ENCODE measurements around the gene BPIFA1.

BPIFA1 gene

GRCh38 chr20:33235696-33236095 lies at the start of gene BPIFA1:
Gene BPIFA1, plus strand, starts transcription at chr20:33235996. Its CDS starts 1,716 bp downstream, at chr20:33237712.
- Mint-ChIP-seq H3K27ac (no peak within 1 kb of the TSS), H3K9me3 (ENCODE audit: low read depth) (no peaks in the 10 kb centered on the region), H3K36me3 (no peaks in the 10 kb centered on the region), H3K27me3 (peaks cover 7% of the 10 kb centered on the region), H3K4me3 (no peak within 1 kb of the TSS), H3K4me1 (ENCODE audit: low read depth) (peaks cover 10% of the 10 kb centered on the region)

- Mint-ChIP-seq H3K27ac (no peak overlapping the region), H3K4me1 (ENCODE audit: low read depth) (no peaks in the 10 kb centered on the region)
Observed at GRCh38 chr20:33187491-33187890, 48.3 kb upstream of the BPIFA1 start.

GRCh38 chr20:33188421-33188820 lies 47.4 kb upstream of the BPIFA1 start:
- Mint-ChIP-seq H3K27me3 (peaks cover 5% of the 10 kb centered on the region), H3K4me3 (no peak overlapping the region), H3K9me3 (ENCODE audit: low read depth) (no peaks in the 10 kb centered on the region), H3K4me1 (ENCODE audit: low read depth) (no peaks in the 10 kb centered on the region), H3K27ac (no peak overlapping the region), H3K36me3 (no peaks in the 10 kb centered on the region)

More at GRCh38 chr20:33187491-33187890, 48.3 kb upstream of the BPIFA1 start:
- Mint-ChIP-seq H3K9me3 (ENCODE audit: low read depth) (no peaks in the 10 kb centered on the region), H3K36me3 (no peaks in the 10 kb centered on the region), H3K4me3 (no peak overlapping the region), H3K27me3 (peaks cover 9% of the 10 kb centered on the region)

DNA sequence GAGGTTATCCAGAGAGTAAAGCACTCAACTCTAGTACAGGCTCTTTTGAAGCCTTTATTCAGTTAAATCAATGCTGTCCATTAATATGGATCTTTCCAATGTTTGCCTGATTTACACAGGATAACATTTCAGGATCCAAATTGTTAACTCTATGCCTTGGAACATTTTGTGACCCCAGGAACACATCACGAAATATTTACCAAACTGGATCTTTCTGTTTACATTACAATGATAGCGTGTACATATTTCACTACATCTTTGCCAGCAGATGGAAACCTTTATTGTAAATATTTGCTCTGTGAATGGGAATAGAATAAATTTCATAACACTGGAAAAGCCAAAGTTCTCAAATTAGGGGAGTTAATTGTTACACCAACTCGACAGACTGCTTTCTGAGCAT lies 44.3 kb upstream of the BPIFA1 start:
- H3K27me3 Mint-ChIP-seq = peaks cover 6% of the 10 kb centered on the region
- no peak overlapping the region for H3K4me3 Mint-ChIP-seq

GRCh38 chr20:33191955-33192354 lies 43.8 kb upstream of the BPIFA1 start:
- Mint-ChIP-seq H3K4me3 (no peak overlapping the region), H3K27me3 (peaks cover 6% of the 10 kb centered on the region)

More for the DNA sequence above, 44.3 kb upstream of the BPIFA1 start:
- no peak overlapping the region for H3K27ac Mint-ChIP-seq
- peaks cover 4% of the 10 kb centered on the region for H3K4me1 Mint-ChIP-seq (ENCODE audit: low read depth)
- no peaks in the 10 kb centered on the region for H3K9me3 Mint-ChIP-seq (ENCODE audit: low read depth)
- no peaks in the 10 kb centered on the region for H3K36me3 Mint-ChIP-seq

GRCh38 chr20:33192912-33193501 lies 42.8 kb upstream of the BPIFA1 start:
- no peaks in the 10 kb centered on the region for H3K9me3 Mint-ChIP-seq (ENCODE audit: low read depth)

More at GRCh38 chr20:33191955-33192354, 43.8 kb upstream of the BPIFA1 start:
- no peak overlapping the region for H3K27ac Mint-ChIP-seq
- H3K36me3 Mint-ChIP-seq = no peaks in the 10 kb centered on the region
- H3K9me3 Mint-ChIP-seq (ENCODE audit: low read depth) = no peaks in the 10 kb centered on the region
- H3K4me1 Mint-ChIP-seq (ENCODE audit: low read depth) = peaks cover 4% of the 10 kb centered on the region

DNA sequence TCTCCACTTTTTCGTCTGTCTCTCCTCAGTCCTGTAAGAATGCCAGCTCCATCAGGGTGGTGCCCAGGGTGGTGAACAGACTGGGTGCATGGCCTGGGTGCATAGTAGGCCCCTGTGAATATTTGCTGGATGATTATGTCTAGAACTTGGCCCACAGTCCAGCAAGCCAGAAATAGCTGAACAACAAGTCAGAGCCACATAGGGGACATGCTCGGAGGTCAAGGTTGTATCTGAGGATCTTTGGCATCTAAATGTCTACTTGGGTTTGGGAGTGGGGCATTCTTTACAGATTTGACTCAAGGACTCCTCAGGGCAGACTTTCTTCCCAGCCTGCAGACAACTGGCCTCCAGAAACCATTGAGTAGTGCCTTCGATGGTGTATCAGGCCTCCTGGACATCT lies 36.8 kb upstream of the BPIFA1 start:
- Mint-ChIP-seq H3K36me3 (no peaks in the 10 kb centered on the region), H3K9me3 (ENCODE audit: low read depth) (no peaks in the 10 kb centered on the region), H3K27me3 (peaks cover 16% of the 10 kb centered on the region)

More at GRCh38 chr20:33192912-33193501, 42.8 kb upstream of the BPIFA1 start:
- no peaks in the 10 kb centered on the region for H3K36me3 Mint-ChIP-seq
- no peak overlapping the region for H3K4me3 Mint-ChIP-seq
- peaks cover 4% of the 10 kb centered on the region for H3K4me1 Mint-ChIP-seq (ENCODE audit: low read depth)
- H3K27ac Mint-ChIP-seq = no peak overlapping the region
- H3K27me3 Mint-ChIP-seq = peaks cover 6% of the 10 kb centered on the region

GRCh38 chr20:33202451-33202850 lies 33.3 kb upstream of the BPIFA1 start:
- Mint-ChIP-seq H3K27me3 (peaks cover 15% of the 10 kb centered on the region), H3K9me3 (ENCODE audit: low read depth) (no peaks in the 10 kb centered on the region), H3K27ac (no peak overlapping the region), H3K4me1 (ENCODE audit: low read depth) (no peaks in the 10 kb centered on the region), H3K4me3 (no peak overlapping the region), H3K36me3 (no peaks in the 10 kb centered on the region)

More for the DNA sequence above, 36.8 kb upstream of the BPIFA1 start:
- Mint-ChIP-seq H3K4me1 (ENCODE audit: low read depth) (peaks cover 4% of the 10 kb centered on the region), H3K27ac (no peak overlapping the region), H3K4me3 (no peak overlapping the region)

DNA sequence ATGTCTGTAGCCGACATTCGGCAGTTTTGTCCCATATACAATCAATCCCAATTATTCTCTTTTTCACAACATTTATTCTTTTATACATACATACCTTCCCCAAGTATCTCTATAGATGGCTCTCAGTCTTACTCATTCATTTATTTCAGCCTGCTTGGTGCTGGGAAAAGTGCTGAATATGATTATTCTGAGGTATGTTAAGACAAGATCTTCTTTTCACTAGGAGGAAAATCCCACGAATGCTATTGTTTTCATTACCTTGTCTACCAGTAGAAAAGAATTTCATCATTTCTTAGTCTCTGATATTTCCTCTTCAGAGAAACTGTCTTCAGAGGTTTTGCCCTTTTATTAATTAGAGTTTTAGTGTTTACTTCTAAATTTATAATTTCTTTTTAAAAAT lies 32.4 kb upstream of the BPIFA1 start:
- no peak overlapping the region for H3K4me3 Mint-ChIP-seq
- H3K27me3 Mint-ChIP-seq = peaks cover 22% of the 10 kb centered on the region
- no peaks in the 10 kb centered on the region for H3K36me3 Mint-ChIP-seq
- no peaks in the 10 kb centered on the region for H3K4me1 Mint-ChIP-seq (ENCODE audit: low read depth)
- no peak overlapping the region for H3K27ac Mint-ChIP-seq
- no peaks in the 10 kb centered on the region for H3K9me3 Mint-ChIP-seq (ENCODE audit: low read depth)

DNA sequence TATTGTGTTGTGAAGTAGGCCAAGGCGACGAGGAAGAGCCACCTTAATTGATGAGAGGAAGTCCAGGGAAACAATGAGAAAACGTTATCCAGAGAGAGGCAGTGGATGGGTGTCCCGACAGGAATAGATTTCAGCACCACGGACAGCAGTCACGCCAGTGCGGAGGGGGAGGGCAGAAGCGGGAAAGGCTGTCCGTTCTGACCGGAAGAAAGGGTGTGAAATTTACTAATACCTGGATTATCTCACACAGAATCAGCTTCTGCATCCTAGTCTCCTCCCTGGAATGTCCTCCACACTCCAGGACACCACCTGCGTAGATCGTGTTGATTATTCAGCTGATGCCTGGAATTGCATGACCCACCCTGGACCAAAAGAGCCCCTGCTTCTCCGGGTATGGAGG lies 26.0 kb upstream of the BPIFA1 start:
- H3K27ac Mint-ChIP-seq = no peak overlapping the region
- no peaks in the 10 kb centered on the region for H3K36me3 Mint-ChIP-seq
- H3K9me3 Mint-ChIP-seq (ENCODE audit: low read depth) = peaks cover 3% of the 10 kb centered on the region
- H3K27me3 Mint-ChIP-seq = peaks cover 31% of the 10 kb centered on the region
- H3K4me3 Mint-ChIP-seq = no peak overlapping the region
- no peaks in the 10 kb centered on the region for H3K4me1 Mint-ChIP-seq (ENCODE audit: low read depth)

GRCh38 chr20:33210371-33210770 lies 25.4 kb upstream of the BPIFA1 start:
- H3K27ac Mint-ChIP-seq = no peak overlapping the region
- H3K27me3 Mint-ChIP-seq = peaks cover 33% of the 10 kb centered on the region
- no peaks in the 10 kb centered on the region for H3K4me1 Mint-ChIP-seq (ENCODE audit: low read depth)
- no peaks in the 10 kb centered on the region for H3K36me3 Mint-ChIP-seq
- no peak overlapping the region for H3K4me3 Mint-ChIP-seq
- peaks cover 3% of the 10 kb centered on the region for H3K9me3 Mint-ChIP-seq (ENCODE audit: low read depth)

DNA sequence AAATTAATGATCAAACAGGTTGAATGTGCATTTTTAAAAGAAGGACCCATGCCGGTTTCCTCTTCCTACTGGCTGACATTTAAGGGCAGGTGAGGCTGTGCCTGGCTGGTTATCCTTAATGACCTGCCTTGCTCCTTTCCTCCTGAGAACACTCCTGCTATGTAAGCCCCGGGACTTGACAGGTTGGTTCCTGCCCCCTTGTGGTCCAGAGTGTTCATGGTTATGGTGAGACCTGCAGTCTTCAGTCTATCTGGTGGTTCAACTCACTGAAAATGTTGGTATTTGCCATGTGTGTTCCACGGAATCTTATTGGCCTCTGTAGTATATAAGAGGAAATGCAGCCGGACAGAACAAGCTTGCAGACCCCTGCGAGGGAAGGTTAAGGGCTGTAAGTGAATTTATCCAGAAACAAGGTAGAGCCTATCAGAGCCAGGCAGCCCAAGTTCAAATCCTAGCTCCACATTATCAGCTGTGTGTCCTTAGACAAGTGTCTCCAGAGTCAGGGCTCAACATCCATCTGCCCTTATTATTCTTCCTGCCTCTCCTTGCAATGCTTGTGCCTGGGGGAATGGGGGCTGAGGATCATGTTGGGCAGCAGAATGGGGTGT lies 23.9 kb upstream of the BPIFA1 start:
- H3K36me3 Mint-ChIP-seq = no peaks in the 10 kb centered on the region
- peaks cover 33% of the 10 kb centered on the region for H3K27me3 Mint-ChIP-seq
- no peak overlapping the region for H3K4me3 Mint-ChIP-seq
- peaks cover 3% of the 10 kb centered on the region for H3K9me3 Mint-ChIP-seq (ENCODE audit: low read depth)
- H3K27ac Mint-ChIP-seq = no peak overlapping the region
- H3K4me1 Mint-ChIP-seq (ENCODE audit: low read depth) = no peaks in the 10 kb centered on the region

GRCh38 chr20:33217052-33217451 lies 18.7 kb upstream of the BPIFA1 start, which contains the start of gene BPIFA3:
Gene BPIFA3, plus strand, starts transcription at chr20:33217352. Its CDS starts 185 bp downstream, at chr20:33217537.
- Mint-ChIP-seq H3K27me3 (peaks cover 10% of the 10 kb centered on the region), H3K36me3 (no peaks in the 10 kb centered on the region), H3K4me1 (ENCODE audit: low read depth) (no peaks in the 10 kb centered on the region), H3K9me3 (ENCODE audit: low read depth) (no peaks in the 10 kb centered on the region), H3K4me3 (no peak within 1 kb of the TSS), H3K27ac (no peak within 1 kb of the TSS)

DNA sequence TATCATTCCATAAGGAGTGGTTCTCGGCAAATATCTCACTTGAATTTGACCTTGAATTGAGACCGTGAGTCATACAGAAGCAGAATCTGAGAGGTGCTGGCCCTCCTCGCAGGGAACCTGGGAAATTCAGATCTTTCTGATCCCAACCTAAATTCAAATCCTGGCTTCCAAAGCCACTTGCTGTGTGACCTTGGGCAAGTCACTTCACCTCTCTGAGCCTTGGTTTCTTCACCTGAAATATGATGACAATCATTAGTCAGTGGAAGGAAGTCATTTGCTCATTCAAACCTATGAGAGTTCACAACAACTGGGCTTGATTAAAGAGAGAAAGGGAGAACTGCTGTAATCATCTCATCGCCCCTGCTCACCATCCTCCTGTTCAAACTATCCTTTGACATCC lies 11.4 kb upstream of the BPIFA1 start:
- Mint-ChIP-seq H3K36me3 (peaks cover 2% of the 10 kb centered on the region), H3K27me3 (peaks cover 13% of the 10 kb centered on the region), H3K4me3 (no peak overlapping the region), H3K4me1 (ENCODE audit: low read depth) (no peaks in the 10 kb centered on the region), H3K27ac (no peak overlapping the region), H3K9me3 (ENCODE audit: low read depth) (no peaks in the 10 kb centered on the region)

DNA sequence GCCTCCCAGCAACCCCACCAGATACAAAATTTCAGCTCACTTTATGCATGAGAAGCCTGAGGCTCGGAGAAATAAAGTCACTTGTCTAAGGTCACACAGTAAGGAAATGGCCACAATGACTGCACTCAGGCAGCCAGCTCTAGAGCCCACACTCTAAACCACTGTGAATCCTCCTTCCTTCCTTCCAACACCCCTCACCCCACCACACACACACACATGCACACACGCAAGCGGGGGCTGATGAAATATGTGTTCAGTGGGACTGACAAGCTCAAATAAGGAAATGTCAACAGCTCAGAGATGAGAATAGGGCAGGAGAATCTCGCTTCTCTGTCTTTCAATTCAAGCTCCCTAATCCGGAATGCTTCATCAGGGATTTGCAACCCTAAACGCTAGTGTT lies 6.0 kb upstream of the BPIFA1 start:
- H3K36me3 Mint-ChIP-seq = peaks cover 2% of the 10 kb centered on the region
- no peak overlapping the region for H3K4me3 Mint-ChIP-seq
- peaks cover 11% of the 10 kb centered on the region for H3K27me3 Mint-ChIP-seq
- H3K27ac Mint-ChIP-seq = no peak overlapping the region
- H3K9me3 Mint-ChIP-seq (ENCODE audit: low read depth) = no peaks in the 10 kb centered on the region
- peaks cover 12% of the 10 kb centered on the region for H3K4me1 Mint-ChIP-seq (ENCODE audit: low read depth)

GRCh38 chr20:33231237-33231636 lies 4.6 kb upstream of the BPIFA1 start:
- Mint-ChIP-seq H3K27me3 (no peaks in the 10 kb centered on the region), H3K4me3 (no peak overlapping the region), H3K36me3 (no peaks in the 10 kb centered on the region), H3K4me1 (ENCODE audit: low read depth) (peaks cover 12% of the 10 kb centered on the region), H3K27ac (no peak overlapping the region), H3K9me3 (ENCODE audit: low read depth) (no peaks in the 10 kb centered on the region)
